SU-DHL-6 (cell line): ENCODE data around the gene LAMA2.
"Not testable (repeated sequence)": the region's sequence is repeated elsewhere in the genome, so short reads cannot be mapped to it uniquely, and the experiment has no call there.

Source experiments
- H2AFZ ChIP-seq: fragments of 200-600 bp; sonication (generic); 2 replicates; pipeline ENCODE4 v1.6.1; 2014; ENCODE audit warnings: low read depth, mild to moderate bottlenecking, moderate library complexity, mixed read lengths, antibody characterized with exemption, low read length; ENCODE audit not compliant: severe bottlenecking
- H3F3A ChIP-seq: fragments of 200-600 bp; shearing (Covaris generic); 2 replicates; pipeline ENCODE4 v1.6.0; 2016; ENCODE audit warnings: antibody characterized with exemption, mild to moderate bottlenecking; ENCODE audit not compliant: insufficient read depth
- H3K27ac ChIP-seq: fragments of 200-600 bp; sonication (generic); 2 replicates; pipeline ENCODE4 v1.5.1; 2016; ENCODE audit warnings: low read depth, mild to moderate bottlenecking, low read length, moderate library complexity, mixed read lengths
- H3K27me3 ChIP-seq: fragments of 200-600 bp; sonication (generic), shearing (Covaris generic); 2 replicates; pipeline ENCODE4 v1.6.0; 2014; ENCODE audit warnings: mild to moderate bottlenecking, low read length
- H3K36me3 ChIP-seq: fragments of 200-600 bp; sonication (generic); 2 replicates; pipeline ENCODE4 v1.6.1; 2014; ENCODE audit warnings: mild to moderate bottlenecking, low read length, mixed read lengths
- H3K4me2 ChIP-seq: fragments of 300-600, 200-600 bp; shearing (Covaris generic), sonication (generic); 2 replicates; pipeline ENCODE4 v1.6.0; 2014; ENCODE audit warnings: low read length, low read depth, mild to moderate bottlenecking; ENCODE audit not compliant: poor library complexity, severe bottlenecking
- H3K4me3 ChIP-seq: fragments of 200-600 bp; sonication (generic); 2 replicates; pipeline ENCODE4 v1.5.1; 2014; ENCODE audit warnings: antibody characterized with exemption, low read length, mild to moderate bottlenecking, mixed read lengths; ENCODE audit not compliant: insufficient read depth, poor library complexity, severe bottlenecking
- H3K79me2 ChIP-seq: fragments of 200-600 bp; sonication (generic); 2 replicates; pipeline ENCODE4 v1.6.1; 2014; ENCODE audit warnings: mild to moderate bottlenecking, low read length, moderate library complexity; ENCODE audit not compliant: insufficient read depth
- H3K9ac ChIP-seq: fragments of 200-600 bp; sonication (generic); 2 replicates; pipeline ENCODE4 v1.7.0; 2014; ENCODE audit warnings: mild to moderate bottlenecking, low read length
- H3K9me2 ChIP-seq: fragments of 200-600 bp; sonication (generic); replicated peaks from 2 replicates; pipeline ENCODE4 v1.6.1; 2014; ENCODE audit warnings: low read length; ENCODE audit not compliant: insufficient read depth
- H3K9me3 ChIP-seq: fragments of 200-600 bp; sonication (generic); 2 replicates; pipeline ENCODE4 v1.6.1; 2014; ENCODE audit warnings: low read length, mixed read lengths; ENCODE audit not compliant: insufficient read depth
- H4K20me1 ChIP-seq: fragments of 200-600 bp; sonication (generic); 2 replicates; pipeline ENCODE4 v1.6.1; 2014; ENCODE audit warnings: low read depth, mild to moderate bottlenecking, antibody characterized with exemption, low read length, moderate library complexity, mixed read lengths
- EZH2phosphoT487 ChIP-seq: fragments of 200-600 bp; sonication (generic), shearing (Covaris generic); conservative IDR thresholded peaks from 2 replicates; pipeline ENCODE4 v1.6.1; 2018; ENCODE audit warnings: mild to moderate bottlenecking, antibody characterized with exemption, low read length, moderate library complexity, mixed read lengths
- TF ChIP-seq, protein P1 (sequence below): fragments of 200-600 bp; sonication (generic); IDR thresholded peaks from one replicate; pipeline ENCODE4 v1.5.1; 2017; ENCODE audit warnings: antibody characterized with exemption, mild to moderate bottlenecking, low read length, moderate library complexity; ENCODE audit not compliant: insufficient read depth, poor library complexity, severe bottlenecking

LAMA2 gene

DNA sequence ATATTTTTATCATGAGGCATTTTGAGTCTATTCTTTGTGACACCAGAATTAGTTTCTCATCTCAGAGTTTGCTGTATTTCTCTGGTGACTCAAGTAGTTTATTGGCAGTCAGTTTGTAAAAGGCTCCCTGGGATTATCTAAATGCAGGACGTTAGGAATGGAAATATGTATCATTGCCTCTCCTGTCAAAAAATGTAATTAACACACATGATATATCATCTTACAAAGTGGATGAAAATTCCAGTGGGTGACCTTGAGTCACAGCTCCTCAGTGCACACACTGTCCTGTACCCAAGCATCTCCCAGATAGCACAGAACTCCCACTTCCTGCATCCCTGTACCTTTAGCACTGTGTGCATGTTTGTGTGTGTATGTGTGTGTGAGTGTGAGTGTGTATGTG lies 258.6 kb downstream of the LAMA2 start:
- no peaks in the 10 kb centered on the region for H4K20me1 ChIP-seq

DNA sequence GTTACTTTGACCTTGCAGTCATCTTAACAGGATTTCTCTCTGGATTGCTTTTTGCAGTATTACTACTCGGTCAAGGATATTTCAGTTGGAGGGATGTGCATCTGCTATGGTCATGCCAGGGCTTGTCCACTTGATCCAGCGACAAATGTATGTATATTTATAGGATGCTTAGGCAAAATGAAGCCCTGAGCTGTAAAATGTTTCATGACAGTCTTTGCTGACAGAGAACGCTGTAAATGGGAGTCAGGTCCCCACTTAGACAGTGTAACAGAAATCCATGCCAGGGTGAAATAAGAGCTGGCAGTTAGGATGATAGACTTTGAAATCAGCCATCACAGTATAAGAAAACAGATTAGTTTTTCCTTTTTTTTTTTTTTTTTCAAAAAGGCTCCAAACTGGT lies 264.0 kb downstream of the LAMA2 start:
- Histone ChIP-seq H3K9me2 (no peaks in the 10 kb centered on the region), H3K9ac (no peak overlapping the region), H3K79me2 (no peaks in the 10 kb centered on the region), H3K27me3 (no peaks in the 10 kb centered on the region), H3K9me3 (no peaks in the 10 kb centered on the region), H3K36me3 (no peaks in the 10 kb centered on the region), H3K4me3 (no peak overlapping the region), H4K20me1 (no peaks in the 10 kb centered on the region), H3K4me2 (no peak overlapping the region), H3F3A (no peaks in the 10 kb centered on the region), H2AFZ (no peak overlapping the region), H3K27ac (no peak overlapping the region)
- no peak for TF ChIP-seq EZH2phosphoT487
- TF ChIP-seq, protein P1, sequence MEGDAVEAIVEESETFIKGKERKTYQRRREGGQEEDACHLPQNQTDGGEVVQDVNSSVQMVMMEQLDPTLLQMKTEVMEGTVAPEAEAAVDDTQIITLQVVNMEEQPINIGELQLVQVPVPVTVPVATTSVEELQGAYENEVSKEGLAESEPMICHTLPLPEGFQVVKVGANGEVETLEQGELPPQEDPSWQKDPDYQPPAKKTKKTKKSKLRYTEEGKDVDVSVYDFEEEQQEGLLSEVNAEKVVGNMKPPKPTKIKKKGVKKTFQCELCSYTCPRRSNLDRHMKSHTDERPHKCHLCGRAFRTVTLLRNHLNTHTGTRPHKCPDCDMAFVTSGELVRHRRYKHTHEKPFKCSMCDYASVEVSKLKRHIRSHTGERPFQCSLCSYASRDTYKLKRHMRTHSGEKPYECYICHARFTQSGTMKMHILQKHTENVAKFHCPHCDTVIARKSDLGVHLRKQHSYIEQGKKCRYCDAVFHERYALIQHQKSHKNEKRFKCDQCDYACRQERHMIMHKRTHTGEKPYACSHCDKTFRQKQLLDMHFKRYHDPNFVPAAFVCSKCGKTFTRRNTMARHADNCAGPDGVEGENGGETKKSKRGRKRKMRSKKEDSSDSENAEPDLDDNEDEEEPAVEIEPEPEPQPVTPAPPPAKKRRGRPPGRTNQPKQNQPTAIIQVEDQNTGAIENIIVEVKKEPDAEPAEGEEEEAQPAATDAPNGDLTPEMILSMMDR: no peak

More for the DNA sequence above, 258.6 kb downstream of the LAMA2 start:
- H3K36me3 ChIP-seq: no peaks in the 10 kb centered on the region
- H3K4me2 ChIP-seq: no peak overlapping the region
- no peaks in the 10 kb centered on the region for H3K79me2 ChIP-seq
- TF ChIP-seq EZH2phosphoT487: no peak
- TF ChIP-seq, protein P1: no peak
- no peak overlapping the region for H3K4me3 ChIP-seq
- H3K9me2 ChIP-seq: no peaks in the 10 kb centered on the region
- no peak overlapping the region for H2AFZ ChIP-seq
- no peak overlapping the region for H3K9ac ChIP-seq
- no peaks in the 10 kb centered on the region for H3F3A ChIP-seq
- H3K27ac ChIP-seq: no peak overlapping the region
- no peaks in the 10 kb centered on the region for H3K27me3 ChIP-seq
- no peaks in the 10 kb centered on the region for H3K9me3 ChIP-seq

DNA sequence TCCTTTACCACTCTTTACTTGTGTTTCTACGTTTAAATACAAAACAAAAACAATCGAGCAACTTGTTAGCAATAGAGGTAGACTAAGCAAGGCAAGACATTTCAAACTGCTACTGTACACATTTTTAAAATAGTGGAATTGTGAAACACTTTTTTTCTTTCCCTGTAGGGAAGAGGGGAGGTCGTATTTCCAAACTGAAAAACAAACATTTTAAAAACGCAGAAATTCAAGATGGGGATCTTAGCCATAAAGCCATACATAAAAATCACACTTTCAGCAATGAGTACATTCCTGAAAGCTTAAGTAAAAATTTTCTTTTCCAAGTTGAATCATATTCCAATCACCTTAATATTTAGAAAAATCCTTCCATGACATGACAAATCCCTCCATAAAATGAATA lies 267.6 kb downstream of the LAMA2 start:
- no peaks in the 10 kb centered on the region for H3K9me3 ChIP-seq
- H3K79me2 ChIP-seq: no peaks in the 10 kb centered on the region
- no peak overlapping the region for H2AFZ ChIP-seq
- no peaks in the 10 kb centered on the region for H3K9me2 ChIP-seq
- TF ChIP-seq, protein P1: no peak
- TF ChIP-seq EZH2phosphoT487: no peak
- H3F3A ChIP-seq: no peaks in the 10 kb centered on the region
- H3K4me3 ChIP-seq: no peak overlapping the region
- no peaks in the 10 kb centered on the region for H3K27me3 ChIP-seq
- H3K36me3 ChIP-seq: no peaks in the 10 kb centered on the region
- H3K27ac ChIP-seq: no peak overlapping the region
- H3K9ac ChIP-seq: no peak overlapping the region
- H3K4me2 ChIP-seq: no peak overlapping the region
- no peaks in the 10 kb centered on the region for H4K20me1 ChIP-seq

DNA sequence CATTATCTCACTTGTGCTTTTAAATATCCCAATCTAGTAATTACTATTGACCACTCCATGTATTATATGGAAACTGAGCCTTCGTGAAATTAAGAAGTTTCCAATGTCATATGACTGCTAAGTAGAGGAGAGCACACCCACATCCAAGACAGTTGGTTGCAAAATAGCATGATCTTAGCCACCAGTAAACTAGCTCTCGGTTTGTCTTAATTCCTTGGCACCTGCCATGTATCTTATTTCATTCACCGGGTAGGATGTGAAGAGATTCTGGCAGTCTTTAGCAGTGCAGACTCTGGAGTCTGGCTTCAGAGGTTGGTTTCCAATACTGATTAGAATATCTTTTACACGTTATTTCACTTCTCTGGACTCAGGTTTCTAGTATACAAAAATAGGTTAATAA lies 270.3 kb downstream of the LAMA2 start:
- no peaks in the 10 kb centered on the region for H3K9me3 ChIP-seq
- no peak overlapping the region for H3K27ac ChIP-seq
- no peak overlapping the region for H3K9ac ChIP-seq
- no peak overlapping the region for H2AFZ ChIP-seq
- H3K27me3 ChIP-seq: no peaks in the 10 kb centered on the region
- no peak overlapping the region for H3K4me3 ChIP-seq
- no peaks in the 10 kb centered on the region for H4K20me1 ChIP-seq
- no peak for TF ChIP-seq EZH2phosphoT487
- no peaks in the 10 kb centered on the region for H3K36me3 ChIP-seq
- H3K4me2 ChIP-seq: no peak overlapping the region
- H3K9me2 ChIP-seq: no peaks in the 10 kb centered on the region
- H3K79me2 ChIP-seq: no peaks in the 10 kb centered on the region
- no peaks in the 10 kb centered on the region for H3F3A ChIP-seq

DNA sequence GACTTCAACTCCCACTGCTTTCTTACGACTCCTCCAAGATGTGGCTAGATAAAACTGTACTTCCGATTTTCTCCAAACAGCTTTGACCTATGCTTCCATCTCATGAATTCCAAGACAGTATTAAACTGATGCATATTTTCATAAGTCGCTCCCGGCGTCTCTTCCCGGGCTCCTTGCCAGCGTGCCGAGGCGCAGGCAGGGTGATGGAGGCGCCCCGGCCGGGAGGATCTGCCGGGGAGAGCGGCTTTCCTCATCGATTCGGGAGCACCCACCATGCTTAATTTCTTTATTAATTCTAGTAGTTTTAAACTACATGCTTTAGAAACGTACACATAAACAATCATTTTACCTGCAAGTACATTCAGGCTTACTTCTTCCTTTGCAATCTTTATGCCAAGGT lies 276.3 kb downstream of the LAMA2 start:
- H3K9me3 ChIP-seq, H3K27me3 ChIP-seq, H2AFZ ChIP-seq, H3F3A ChIP-seq, H3K4me3 ChIP-seq, H3K9ac ChIP-seq, H3K9me2 ChIP-seq, H3K36me3 ChIP-seq, H3K79me2 ChIP-seq, H3K4me2 ChIP-seq, H3K27ac ChIP-seq, H4K20me1 ChIP-seq: not testable (repeated sequence)
